Endothelial cell of umbilical vein (primary cell): Measurements from ENCODE around the gene CD200. TPM values are rescaled to one million over a fixed set of nuclear protein-coding genes. Genes with fewer than 3 reads are reported as not detected.

ENCODE experiments used
- BruUV-seq: library from RNA; stranded (reverse); fragments of 400-500 nt; replicated peaks from 2 replicates; lab custom pipeline; 2021; lab: Mats Ljungman, UMichigan
- CTCF ChIA-PET: fragments of 300-600, 350-600 bp; sonication (Branson Sonifier 250); formaldehyde crosslinking; loops from one replicate; lab custom pipeline; 2021; ENCODE audit warnings: antibody characterized with exemption, inconsistent platforms; lab: Charles Lee
- POLR2A ChIA-PET: fragments of 300-600, 350-600 bp; sonication (Branson Sonifier 250); formaldehyde crosslinking; loops from one replicate; lab custom pipeline; 2021; ENCODE audit warnings: antibody characterized with exemption, inconsistent platforms; lab: Charles Lee
- DNase-seq: peaks from one replicate; pipeline ENCODE4 v3.0.0-alpha.2; 2011; ENCODE audit warnings: low read depth, low spot score
- FAIRE-seq: peaks from 2 replicates; lab custom pipeline; 2011; peaks lifted over from hg19 to GRCh38; lab: Jason Lieb, UNC
- H2AFZ ChIP-seq: 2 replicates; pipeline ENCODE4 v1.6.0; 2012; ENCODE audit warnings: low read depth, low read length, control low read depth, inconsistent platforms
- H3K27ac ChIP-seq: 2 replicates; pipeline ENCODE4 v1.5.1; 2011; ENCODE audit warnings: low read depth, mild to moderate bottlenecking, control low read depth, low read length, moderate library complexity; ENCODE audit not compliant: insufficient read depth
- H3K27me3 ChIP-seq, 2 experiments: 2 replicates each; pipeline versions ENCODE4 v1.6.0 to v1.6.1; 2011; ENCODE audit warnings: low read length in 2 of 2, mixed read lengths in 1 of 2; ENCODE audit not compliant: control insufficient read depth in 2 of 2, insufficient read depth in 2 of 2
- H3K36me3 ChIP-seq, 2 experiments: 2 replicates in 1 of 2; 3 replicates in 1 of 2; pipeline ENCODE4 v1.5.1; 2011; ENCODE audit warnings: low read length in 2 of 2, mild to moderate bottlenecking in 1 of 2, moderate library complexity in 1 of 2; ENCODE audit not compliant: control insufficient read depth in 2 of 2, insufficient read depth in 2 of 2; ENCODE audit errors: extremely low read depth in 1 of 2
- H3K4me1 ChIP-seq: 3 replicates; pipeline ENCODE4 v1.5.1; 2011; ENCODE audit warnings: mild to moderate bottlenecking, low read length; ENCODE audit not compliant: control insufficient read depth, insufficient read depth; ENCODE audit errors: extremely low read depth
- H3K4me2 ChIP-seq: 2 replicates; pipeline ENCODE4 v1.6.1; 2011; ENCODE audit warnings: low read length, control low read depth, mixed read lengths; ENCODE audit not compliant: insufficient read depth
- H3K4me3 ChIP-seq, 3 experiments: fragments of 200-600 bp in 1 of 3; sonication (generic), shearing (Covaris generic) in 1 of 3; replicated peaks in 1 of 3; 2 replicates each; pipeline ENCODE4 v1.5.1; 2011 to 2016; ENCODE audit warnings: control low read depth in 3 of 3, low read length in 3 of 3, mild to moderate bottlenecking in 2 of 3, inconsistent platforms in 1 of 3, low read depth in 1 of 3, moderate library complexity in 1 of 3; ENCODE audit not compliant: insufficient read depth in 1 of 3
- H3K79me2 ChIP-seq: 2 replicates; pipeline ENCODE4 v1.6.0; 2012; ENCODE audit warnings: low read length, inconsistent platforms; ENCODE audit not compliant: control insufficient read depth, insufficient read depth
- H3K9ac ChIP-seq: replicated peaks from 2 replicates; pipeline ENCODE3; 2011; ENCODE audit warnings: low read length, control low read depth; ENCODE audit not compliant: insufficient read depth; ENCODE audit errors: extremely low read depth
- H3K9me1 ChIP-seq: replicated peaks from 3 replicates; pipeline ENCODE4 v1.6.0; 2011; ENCODE audit warnings: mild to moderate bottlenecking, low read length; ENCODE audit not compliant: control insufficient read depth, insufficient read depth; ENCODE audit errors: extremely low read depth
- H3K9me3 ChIP-seq: replicated peaks from 2 replicates; pipeline ENCODE4 v1.5.1; 2012; ENCODE audit warnings: low read length, inconsistent platforms; ENCODE audit not compliant: control insufficient read depth, insufficient read depth
- H4K20me1 ChIP-seq: replicated peaks from 2 replicates; pipeline ENCODE3; 2011; ENCODE audit warnings: mild to moderate bottlenecking, low read length; ENCODE audit not compliant: control insufficient read depth, insufficient read depth; ENCODE audit errors: extremely low read depth
- EZH2 ChIP-seq: IDR thresholded peaks from 2 replicates; pipeline ENCODE4 v1.6.1; 2012; ENCODE audit warnings: borderline replicate concordance, low read depth, mild to moderate bottlenecking, moderate library complexity, low read length, inconsistent platforms; ENCODE audit not compliant: severe bottlenecking
- FOS ChIP-seq: IDR thresholded peaks from 2 replicates; pipeline ENCODE4 v1.6.1; 2011; ENCODE audit warnings: mild to moderate bottlenecking, low read length, moderate library complexity, borderline replicate concordance; ENCODE audit not compliant: insufficient read depth
- GATA2 ChIP-seq: IDR thresholded peaks from 2 replicates; pipeline ENCODE4 v1.7.0; 2011; ENCODE audit warnings: low read depth, mild to moderate bottlenecking, moderate library complexity, mixed read lengths, low read length; ENCODE audit not compliant: insufficient read length, insufficient read depth
- JUN ChIP-seq: IDR thresholded peaks from 2 replicates; pipeline ENCODE4 v1.6.1; 2011; ENCODE audit warnings: borderline replicate concordance, low read depth; ENCODE audit not compliant: insufficient read length, insufficient read depth
- MYC ChIP-seq: IDR thresholded peaks from one replicate; pipeline ENCODE4 v1.6.1; 2011; ENCODE audit warnings: mild to moderate bottlenecking, low read depth, low read length
- POLR2A ChIP-seq: IDR thresholded peaks from 2 replicates; pipeline ENCODE4 v1.6.1; 2012; ENCODE audit warnings: low read depth, mild to moderate bottlenecking, control low read depth, low read length
- POLR2AphosphoS5 ChIP-seq: IDR thresholded peaks from 2 replicates; pipeline ENCODE4 v1.6.1; 2012; ENCODE audit warnings: low read depth, mild to moderate bottlenecking, control low read depth, low read length, moderate library complexity; ENCODE audit not compliant: insufficient read depth
- dilution Hi-C: fragments of 300-500 bp; cut with MboI; formaldehyde crosslinking; loops from one replicate; pipeline ENCODE4 v1.15.0; 2019; ENCODE audit warnings: low sequenced_read_pairs; ENCODE audit not compliant: extremely low pct_ligation_motif_present
- intact Hi-C: fragments of 100-400 bp; cut with micrococcal nuclease; formaldehyde crosslinking; loops from one replicate; pipeline ENCODE4 v1.10.0; 2022
- polyA plus RNA-seq, 4 experiments: library from polyadenylated mRNA; depleted of rRNA in 3 of 4; stranded (reverse) in 3 of 4; unstranded in 1 of 4; fragments of >200 nt; gene quantifications; 2 replicates each; pipeline versions ENCODE4 v1.2.1 to v1.2.3, GENCODE V29; 2011 to 2012; ENCODE audit warnings: missing spikeins in 1 of 4
- total RNA-seq: library from RNA; stranded (reverse); gene quantifications from 2 replicates; pipeline ENCODE4 v1.2.3, GENCODE V29; 2021
- TF ChIP-seq, protein P1 (sequence below), 2 donors: IDR thresholded peaks; 1 replicate in 1 of 2; 2 replicates in 1 of 2; pipeline ENCODE4 v1.5.1; 2011; ENCODE audit warnings: low read length in 2 of 2, mild to moderate bottlenecking in 2 of 2, moderate library complexity in 2 of 2, control low read depth in 1 of 2, inconsistent platforms in 1 of 2, low read depth in 1 of 2; ENCODE audit not compliant: insufficient read depth in 1 of 2; ENCODE audit errors: extremely low read depth in 1 of 2
- TF ChIP-seq, protein P2 (sequence below): IDR thresholded peaks from 2 replicates; pipeline ENCODE4 v1.6.1; 2011; ENCODE audit not compliant: insufficient read depth, insufficient read length

Gene CD200
- total and polyA plus RNA-seq, 2 donors (not counting 3 experiments of a cell fraction or from before 2014, with no cell fraction given), result 8.1 to 8.2 TPM

DNA sequence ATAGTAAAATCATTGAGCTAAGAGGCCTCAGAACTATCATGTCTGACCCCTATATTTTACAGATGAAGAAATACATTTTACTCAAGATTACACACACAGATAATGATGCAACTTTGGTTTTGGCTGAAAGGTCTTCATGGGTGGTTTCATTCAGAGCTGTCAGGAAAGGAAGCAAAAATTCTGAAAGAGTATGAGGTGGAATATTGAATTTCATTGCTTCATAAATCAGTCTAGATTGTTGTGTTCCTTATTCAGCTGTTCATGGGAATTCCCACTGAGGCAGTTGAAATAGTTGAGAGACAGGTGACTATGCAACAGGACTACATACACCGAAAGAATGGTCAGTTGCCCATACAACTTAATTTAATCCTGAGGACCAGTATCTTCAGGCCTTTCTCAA is 39.4 kb downstream of the CD200 start:
- no peak for TF ChIP-seq FOS
- no peak for TF ChIP-seq GATA2
- TF ChIP-seq MYC, result no peak
- TF ChIP-seq, protein P1, sequence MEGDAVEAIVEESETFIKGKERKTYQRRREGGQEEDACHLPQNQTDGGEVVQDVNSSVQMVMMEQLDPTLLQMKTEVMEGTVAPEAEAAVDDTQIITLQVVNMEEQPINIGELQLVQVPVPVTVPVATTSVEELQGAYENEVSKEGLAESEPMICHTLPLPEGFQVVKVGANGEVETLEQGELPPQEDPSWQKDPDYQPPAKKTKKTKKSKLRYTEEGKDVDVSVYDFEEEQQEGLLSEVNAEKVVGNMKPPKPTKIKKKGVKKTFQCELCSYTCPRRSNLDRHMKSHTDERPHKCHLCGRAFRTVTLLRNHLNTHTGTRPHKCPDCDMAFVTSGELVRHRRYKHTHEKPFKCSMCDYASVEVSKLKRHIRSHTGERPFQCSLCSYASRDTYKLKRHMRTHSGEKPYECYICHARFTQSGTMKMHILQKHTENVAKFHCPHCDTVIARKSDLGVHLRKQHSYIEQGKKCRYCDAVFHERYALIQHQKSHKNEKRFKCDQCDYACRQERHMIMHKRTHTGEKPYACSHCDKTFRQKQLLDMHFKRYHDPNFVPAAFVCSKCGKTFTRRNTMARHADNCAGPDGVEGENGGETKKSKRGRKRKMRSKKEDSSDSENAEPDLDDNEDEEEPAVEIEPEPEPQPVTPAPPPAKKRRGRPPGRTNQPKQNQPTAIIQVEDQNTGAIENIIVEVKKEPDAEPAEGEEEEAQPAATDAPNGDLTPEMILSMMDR (IDR thresholded peaks at IDR 0.05; ENCODE audit: extremely low read depth in 1 of 2, insufficient read depth in 1 of 2, low read depth in 1 of 2, low read length in 2 of 2), result no peak
- no peak for TF ChIP-seq POLR2AphosphoS5
- no peak for TF ChIP-seq JUN
- TF ChIP-seq POLR2A, result no peak
- no peak for TF ChIP-seq EZH2
- TF ChIP-seq, protein P2, sequence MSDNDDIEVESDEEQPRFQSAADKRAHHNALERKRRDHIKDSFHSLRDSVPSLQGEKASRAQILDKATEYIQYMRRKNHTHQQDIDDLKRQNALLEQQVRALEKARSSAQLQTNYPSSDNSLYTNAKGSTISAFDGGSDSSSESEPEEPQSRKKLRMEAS, result no peak
- Histone ChIP-seq H3K36me3 (no peaks in the 10 kb centered on the region), H3K4me1 (peaks cover 16% of the 10 kb centered on the region), H2AFZ (no peak overlapping the region), H4K20me1 (no peaks in the 10 kb centered on the region), H3K4me2 (no peak overlapping the region), H3K27ac (no peak overlapping the region), H3K79me2 (no peaks in the 10 kb centered on the region), H3K9me1 (no peaks in the 10 kb centered on the region), H3K9ac (no peak overlapping the region), H3K4me3 (no peak overlapping the region), H3K27me3 (no peaks in the 10 kb centered on the region), H3K9me3 (no peaks in the 10 kb centered on the region)
- ChIA-PET POLR2A (no interaction called here), CTCF (interaction anchor here (1.2 to 1.6 kb wide), 2 partner anchors 9 to 18 kb away, joined by 3 to 4 read pairs; no protein-coding TSS in a partner anchor)
- dilution Hi-C loops (no loop called here), intact Hi-C loops (no loop called here)
- FAIRE-seq, result no peak
- no TSS peak for BruUV-seq
- no peak for DNase-seq
